Mucosa of descending colon (tissue), 3 donors: Measurements from ENCODE around the gene ALX4. TPM values are rescaled to one million over a fixed set of nuclear protein-coding genes. Genes with fewer than 3 reads are reported as not detected.

Experiments
- ATAC-seq: fragments of 200-7000 bp; cut with Tn5 transposase; one replicate; pipeline ENCODE4 v1.9.1; 2020; ENCODE audit warnings: mild to moderate bottlenecking, moderate library complexity
- DNase-seq, 3 donors: peaks; one replicate each; pipeline ENCODE4 v3.0.0-alpha.2; 2020
- H3K36me3 ChIP-seq: fragments of 200-600 bp; one replicate; pipeline ENCODE4 v1.8.0; 2021; ENCODE audit warnings: low read depth, mild to moderate bottlenecking
- H3K4me1 ChIP-seq: fragments of 200-600 bp; one replicate; pipeline ENCODE4 v1.8.0; 2021; ENCODE audit warnings: low read depth, mild to moderate bottlenecking
- H3K4me3 ChIP-seq: fragments of 200-600 bp; one replicate; pipeline ENCODE4 v1.8.0; 2021; ENCODE audit warnings: mild to moderate bottlenecking
- H3K9me3 ChIP-seq: fragments of 200-600 bp; one replicate; pipeline ENCODE4 v1.8.0; 2021; ENCODE audit warnings: mild to moderate bottlenecking
- CTCF ChIP-seq: fragments of 200-600 bp; IDR thresholded peaks from one replicate; pipeline ENCODE4 v1.8.0; 2022; ENCODE audit warnings: antibody characterized with exemption, mild to moderate bottlenecking
- intact Hi-C, 2 donors: fragments of 100-400 bp; cut with DNase I in 1 of 2; cut with micrococcal nuclease in 1 of 2; formaldehyde crosslinking; loops; one replicate each; pipeline versions ENCODE4 v1.11.0 to v1.11.1; 2022; cut with DNase I, micrococcal nuclease
- total RNA-seq, 3 donors: library from RNA; stranded (reverse); fragmentation: NEBNext Ultra II Directional in 2 of 3; extraction: Animal tissue kit (Norgen Biotek cat#: 25700) in 2 of 3; gene quantifications; one replicate each; pipeline versions ENCODE4 v1.2.1 to v1.2.4, GENCODE V29; 2021 to 2023
- donor health status: DM: no; HTN: no; CAD: no; lungs with moderate emphysema.
- donor health status: DM: no; HTN: no; CAD: no.
- donor health status: DM: no; HTN: yes; CAD: no.

ALX4 gene
- total RNA-seq, 3 donors from 2014 or later, result not detected

- DNase-seq, result no peak
- ATAC-seq, result no peak
- H3K4me1 ChIP-seq, result no peaks in the 10 kb centered on the region
- TF ChIP-seq CTCF, result no peak
- peaks cover 8% of the 10 kb centered on the region for H3K9me3 ChIP-seq
- intact Hi-C loops, result no loop called here
- H3K36me3 ChIP-seq, result no peaks in the 10 kb centered on the region
- no peak overlapping the region for H3K4me3 ChIP-seq
Observed at GRCh38 chr11:44212128-44212527, 97.8 kb downstream of the ALX4 start.

Other genes starting within 250 kb of the ALX4 start
- 10 to 100 TPM; 22.9 to 40.2 (median 30.8) TPM for gene ACCS, start 243.9 kb downstream of the ALX4 start, total RNA-seq
- 10 to 100 TPM; 53.3 to 59.7 (median 57.2) TPM for gene EXT2, start 214.5 kb downstream of the ALX4 start, total RNA-seq